Spleen (tissue), 13 donors: ENCODE data around the gene STK38. TPM values are rescaled to one million over a fixed set of nuclear protein-coding genes. Genes with fewer than 3 reads are reported as not detected.

Source experiments
- DNase-seq: peaks from one replicate; pipeline ENCODE4 v3.0.0-alpha.2; 2020
- H3K27ac ChIP-seq, 8 donors: fragments of 200-600 bp; sonication (generic) in 7 of 8; 1 replicate in 4 of 8; 2 replicates in 4 of 8; pipeline versions ENCODE4 v1.5.0 to v1.8.0; 2016 to 2021; ENCODE audit warnings: inconsistent platforms in 4 of 8, mild to moderate bottlenecking in 4 of 8, moderate library complexity in 1 of 8
- H3K27me3 ChIP-seq, 7 donors: fragments of 200-600 bp; sonication (generic) in 6 of 7; replicated peaks in 1 of 7; 1 replicate in 4 of 7; 2 replicates in 3 of 7; pipeline versions ENCODE4 v1.5.0 to v1.8.0; 2016 to 2021; ENCODE audit warnings: inconsistent platforms in 3 of 7, mild to moderate bottlenecking in 1 of 7
- H3K36me3 ChIP-seq, 6 donors: fragments of 200-600 bp; sonication (generic) in 5 of 6; 1 replicate in 4 of 6; 2 replicates in 2 of 6; pipeline versions ENCODE4 v1.5.0 to v1.8.0; 2016 to 2021; ENCODE audit warnings: inconsistent platforms in 2 of 6
- H3K4me1 ChIP-seq, 6 donors: fragments of 200-600 bp; sonication (generic) in 5 of 6; 1 replicate in 3 of 6; 2 replicates in 3 of 6; pipeline versions ENCODE4 v1.5.0 to v1.8.0; 2016 to 2021; ENCODE audit warnings: inconsistent platforms in 3 of 6
- H3K4me3 ChIP-seq, 8 donors: fragments of 200-600 bp; sonication (generic) in 7 of 8; 1 replicate in 4 of 8; 2 replicates in 4 of 8; pipeline versions ENCODE4 v1.5.0 to v1.8.0; 2016 to 2021; ENCODE audit warnings: inconsistent platforms in 4 of 8, mild to moderate bottlenecking in 4 of 8, moderate library complexity in 2 of 8
- H3K9me3 ChIP-seq, 8 donors: fragments of 200-600 bp; sonication (generic) in 7 of 8; 1 replicate in 4 of 8; 2 replicates in 4 of 8; pipeline versions ENCODE4 v1.5.0 to v1.8.0; 2016 to 2021; ENCODE audit warnings: inconsistent platforms in 4 of 8
- POLR2A ChIP-seq, 3 donors: fragments of 450-650 bp; IDR thresholded peaks; one replicate each; pipeline ENCODE4 v1.5.1; 2017; ENCODE audit warnings: antibody characterized with exemption in 3 of 3, mild to moderate bottlenecking in 1 of 3
- POLR2AphosphoS5 ChIP-seq, 3 donors: sonication (generic); formaldehyde crosslinking; IDR thresholded peaks; one replicate each; pipeline ENCODE4 v1.5.1; 2017; ENCODE audit warnings: antibody characterized with exemption in 3 of 3
- WGBS, 5 donors: extraction: QIAGEN DNeasy Blood & Tissue Kit in 3 of 5; methylation state at CpG; one replicate each; pipeline versions ENCODE4 v1.1.5 to v1.1.7; 2013 to 2018; 5-methylcytosine and 5-hydroxymethylcytosine counted together
- intact Hi-C: fragments of 100-400 bp; cut with DNase I; formaldehyde crosslinking; loops from one replicate; pipeline ENCODE4 v1.15.0; 2023; ENCODE audit warnings: low total_unique reads
- long read RNA-seq, 2 donors: transcript quantifications; one replicate each; lab custom pipeline, GENCODE V29; 2026
- polyA plus RNA-seq, 3 donors: library from polyadenylated mRNA; stranded (reverse); fragments of 200-250 nt; gene quantifications; one replicate each; pipeline ENCODE4 v1.2.1, GENCODE V29; 2013
- total RNA-seq, 7 donors: library from RNA; depleted of rRNA in 3 of 7; stranded (reverse); fragments of >200 nt in 3 of 7; fragmentation: NEBNext Ultra II Directional in 4 of 7; extraction: Animal tissue kit (Norgen Biotek cat#: 25700) in 4 of 7; gene quantifications; one replicate each; pipeline versions ENCODE4 v1.1.0 to v1.2.1, GENCODE V29; 2016 to 2021
- TF ChIP-seq, protein P1 (sequence below), 11 experiments: fragments of 200-600 bp in 7 of 11; fragments of 450-650 bp in 4 of 11; sonication (generic) in 4 of 11; IDR thresholded peaks in 8 of 11; conservative IDR thresholded peaks in 3 of 11; 1 replicate in 7 of 11; 2 replicates in 4 of 11; pipeline versions ENCODE4 v1.4.0 to v1.8.0; 2016 to 2021; ENCODE audit warnings: antibody characterized with exemption in 11 of 11, inconsistent platforms in 4 of 11, mild to moderate bottlenecking in 1 of 11
- donor health status: healthy with polysubstance abuse.
- donor health status: DM: no; HTN: no; CAD: no; lungs with moderate emphysema.
- donor health status: DM: no; HTN: no; CAD: no.
- donor health status: Bipolar disorder and iron deficiency.
- donor health status: healthy.
- donor health status: DM: no; HTN: no; CAD: no.
- donor health status: DM: yes; HTN: yes; CAD: no.

The STK38 gene
- total RNA-seq (10 to 100 TPM; 30.5 to 51.8 (median 38.7) TPM), polyA plus RNA-seq (10 to 100 TPM; 16.4 to 26.6 (median 19.6) TPM)
- long read RNA-seq, donor 1, transcript STK38-201 (14 exons, 3,576 nt) = major isoform, 5 of 5 reads
- long read RNA-seq, donor 1, partial matches to known transcripts = 0 of 5 reads
- long read RNA-seq, donor 1, other reads (novel, unspliced or antisense) = 0 of 5 reads
- long read RNA-seq, donor 2, partial matches to known transcripts = 0 of 5 reads
- long read RNA-seq, donor 2, other reads (novel, unspliced or antisense) = 5 of 5 reads

DNA sequence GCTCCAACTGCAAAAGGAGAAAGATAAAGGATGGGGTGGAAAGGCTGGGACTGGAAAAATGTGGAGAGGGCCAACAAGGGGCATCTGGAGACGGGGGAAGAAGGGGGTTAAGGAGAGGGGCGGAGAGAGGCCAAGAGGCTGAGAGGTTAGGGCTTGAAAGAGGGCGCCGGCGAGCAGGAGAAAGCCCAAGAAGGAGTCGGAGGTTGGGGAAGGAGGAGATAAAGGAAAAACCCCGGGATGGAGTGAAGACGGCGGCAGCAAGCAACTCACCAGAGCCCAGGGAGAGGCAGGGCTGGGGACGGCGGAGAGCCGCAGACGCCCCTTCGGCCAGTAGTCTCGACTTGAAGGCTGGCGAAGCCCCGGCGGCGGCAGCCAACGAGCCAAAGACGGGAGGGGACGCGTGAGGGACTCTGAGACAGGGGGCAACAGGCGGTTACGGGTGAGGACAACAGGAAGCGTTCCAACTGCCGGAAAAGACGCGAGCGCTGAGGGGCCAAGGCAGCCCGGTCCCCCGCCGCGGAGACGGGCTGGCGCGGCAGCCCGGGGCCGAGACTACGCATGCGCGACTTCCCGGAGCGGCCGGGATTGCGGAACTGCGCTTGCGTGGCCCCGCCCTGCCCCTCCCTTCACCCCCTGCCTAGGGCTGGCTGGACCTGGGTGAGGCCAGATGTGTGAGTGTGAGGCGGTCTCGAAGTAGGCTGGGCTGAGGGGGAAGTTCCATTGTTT is at the start of gene STK38:
Gene STK38, minus strand, starts transcription at position 560 of the 726 bp plus-strand sequence. CDS start 7,277 bp downstream, outside the sequence.
- peak within 1 kb of the TSS; percentile 63 to 93 (median 78) for H3K4me3 ChIP-seq
- H3K27ac ChIP-seq = peak within 1 kb of the TSS; percentile 86 to 97 (median 94)
- peaks cover 35 to 69% (median 48%) of the 10 kb centered on the region in 6 donors for H3K4me1 ChIP-seq
- no peaks in the 10 kb centered on the region for H3K36me3 ChIP-seq
- DNase-seq = peak; percentile 98
- intact Hi-C loops = loop anchor here (10.0 kb wide), 1 partner anchor 48 kb away; the partner anchor contains the start of gene SRSF3
- 0 to 1% (median 0%) methylated on average over 42 to 51 of the region's 51 CpGs for WGBS, 5 donors
- H3K9me3 ChIP-seq = no peaks in the 10 kb centered on the region
- H3K27me3 ChIP-seq = no peaks in the 10 kb centered on the region
- TF ChIP-seq, protein P1, sequence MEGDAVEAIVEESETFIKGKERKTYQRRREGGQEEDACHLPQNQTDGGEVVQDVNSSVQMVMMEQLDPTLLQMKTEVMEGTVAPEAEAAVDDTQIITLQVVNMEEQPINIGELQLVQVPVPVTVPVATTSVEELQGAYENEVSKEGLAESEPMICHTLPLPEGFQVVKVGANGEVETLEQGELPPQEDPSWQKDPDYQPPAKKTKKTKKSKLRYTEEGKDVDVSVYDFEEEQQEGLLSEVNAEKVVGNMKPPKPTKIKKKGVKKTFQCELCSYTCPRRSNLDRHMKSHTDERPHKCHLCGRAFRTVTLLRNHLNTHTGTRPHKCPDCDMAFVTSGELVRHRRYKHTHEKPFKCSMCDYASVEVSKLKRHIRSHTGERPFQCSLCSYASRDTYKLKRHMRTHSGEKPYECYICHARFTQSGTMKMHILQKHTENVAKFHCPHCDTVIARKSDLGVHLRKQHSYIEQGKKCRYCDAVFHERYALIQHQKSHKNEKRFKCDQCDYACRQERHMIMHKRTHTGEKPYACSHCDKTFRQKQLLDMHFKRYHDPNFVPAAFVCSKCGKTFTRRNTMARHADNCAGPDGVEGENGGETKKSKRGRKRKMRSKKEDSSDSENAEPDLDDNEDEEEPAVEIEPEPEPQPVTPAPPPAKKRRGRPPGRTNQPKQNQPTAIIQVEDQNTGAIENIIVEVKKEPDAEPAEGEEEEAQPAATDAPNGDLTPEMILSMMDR (IDR thresholded peaks at IDR 0.05 in 8 of 11, conservative IDR thresholded peaks at IDR 0.05 in 3 of 11) = peak in 1 of 11 experiments; percentile 18
- TF ChIP-seq POLR2AphosphoS5 (IDR thresholded peaks at IDR 0.05) = peak; percentile 98 to 99 (median 99)
- TF ChIP-seq POLR2A (IDR thresholded peaks at IDR 0.05) = peak in 2 of 3 donors; percentile 82 to 95

DNA sequence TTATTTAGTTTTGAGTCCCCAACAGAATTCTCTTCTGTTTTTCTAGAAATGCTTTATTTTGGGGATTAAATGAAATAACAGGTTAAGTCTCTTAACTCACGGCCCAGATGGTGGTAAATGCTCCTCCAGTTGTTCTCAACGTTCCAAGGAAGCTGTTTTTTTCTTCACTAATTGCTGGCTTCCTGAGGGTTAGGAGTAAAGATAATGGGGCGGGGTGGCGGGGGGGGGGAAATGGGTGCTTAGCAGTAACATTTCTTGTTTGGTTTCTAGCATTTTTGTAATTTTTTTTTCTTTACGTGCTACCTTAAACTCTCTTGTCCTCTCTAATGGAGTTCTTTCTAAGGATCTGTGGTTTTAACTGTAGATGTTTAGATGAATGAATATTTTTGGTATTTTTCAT is 49.1 kb upstream of the STK38 start:
- TF ChIP-seq POLR2AphosphoS5 (IDR thresholded peaks at IDR 0.05) = no peak
- TF ChIP-seq POLR2A (IDR thresholded peaks at IDR 0.05) = no peak
- TF ChIP-seq, protein P1 (IDR thresholded peaks at IDR 0.05 in 8 of 11, conservative IDR thresholded peaks at IDR 0.05 in 3 of 11) = no peak
- Histone ChIP-seq H3K27me3 (no peaks in the 10 kb centered on the region), H3K4me3 (peak overlapping the region; percentile 63 to 86 (median 72)), H3K27ac (peak overlapping the region; percentile 27 to 100 (median 98)), H3K4me1 (peaks cover 50 to 80% (median 70%) of the 10 kb centered on the region in 6 donors), H3K9me3 (no peaks in the 10 kb centered on the region), H3K36me3 (peaks cover 0 to 49% (median 46%) of the 10 kb centered on the region in 6 donors)
- intact Hi-C loops = loop anchor here (10.0 kb wide), 1 partner anchor 52 kb away; the partner anchor contains the start of gene STK38
- DNase-seq = no peak
- WGBS, 5 donors = 0 to 2% (median 1%) methylated on average over 5 of the region's 5 CpGs

DNA sequence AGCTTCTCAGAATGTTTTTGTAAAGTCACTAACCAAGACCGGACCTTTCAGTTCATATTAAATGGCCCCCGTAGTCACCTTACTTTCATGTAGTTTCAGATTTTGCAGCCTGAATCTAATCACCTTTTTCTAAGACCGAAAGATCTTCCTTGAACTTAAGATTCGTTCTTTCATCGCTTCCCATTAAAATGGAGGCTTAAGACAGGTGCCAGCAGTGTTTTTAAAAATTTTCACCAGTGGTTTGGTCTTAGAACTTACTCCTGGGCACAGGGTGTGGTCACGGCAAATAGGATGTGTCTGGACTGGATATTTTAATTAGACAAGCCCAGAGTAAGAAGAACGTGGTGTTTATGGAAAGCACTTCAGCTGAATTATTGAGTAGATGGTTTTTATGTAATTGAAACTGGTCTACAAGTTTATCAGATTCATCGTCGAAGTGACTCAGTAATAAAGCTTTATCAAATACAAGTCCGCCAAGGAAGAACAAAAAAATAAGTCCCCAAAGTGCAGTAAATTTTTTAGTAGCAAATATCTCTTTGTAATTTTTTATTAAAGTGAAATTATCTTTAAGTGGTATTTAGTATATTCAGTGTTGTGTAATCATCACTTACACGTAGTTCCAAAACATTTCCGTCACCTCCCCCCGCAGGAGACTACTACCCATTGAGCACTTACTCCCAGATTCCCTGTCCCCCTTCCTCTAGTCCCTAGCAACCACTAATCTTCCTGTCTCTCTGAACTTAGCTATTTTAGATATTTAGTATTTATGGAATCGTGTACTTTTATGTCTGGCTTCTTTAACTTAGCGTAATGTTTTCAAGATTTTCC is 47.8 kb upstream of the STK38 start:
- WGBS, 5 donors = 0 to 1% (median 0%) methylated on average over 15 of the region's 15 CpGs
- Histone ChIP-seq H3K27ac (peak overlapping the region; percentile 92 to 100 (median 98)), H3K4me1 (peaks cover 37 to 67% (median 57%) of the 10 kb centered on the region in 6 donors), H3K9me3 (no peaks in the 10 kb centered on the region), H3K36me3 (peaks cover 0 to 36% (median 33%) of the 10 kb centered on the region in 6 donors), H3K27me3 (no peaks in the 10 kb centered on the region), H3K4me3 (peak overlapping the region; percentile 63 to 86 (median 72))
- TF ChIP-seq, protein P1 (IDR thresholded peaks at IDR 0.05 in 8 of 11, conservative IDR thresholded peaks at IDR 0.05 in 3 of 11) = no peak
- DNase-seq = no peak
- intact Hi-C loops = loop anchor here (10.0 kb wide), 1 partner anchor 50 kb away; the partner anchor contains the start of gene STK38
